HEK293T (cell line): ENCODE measurements around the gene RAB11FIP5.

ENCODE experiments used
- CTCF ChIA-PET: fragments of 350-600 bp; formaldehyde crosslinking; extraction: SDS; loops from one replicate; lab custom pipeline; 2021; ENCODE audit warnings: antibody characterized with exemption, inconsistent platforms; lab: Yijun Ruan, JAX
- POLR2A ChIA-PET: fragments of 350-600 bp; formaldehyde crosslinking; extraction: SDS; loops from one replicate; lab custom pipeline; 2020; ENCODE audit warnings: antibody characterized with exemption, inconsistent platforms; lab: Yijun Ruan, JAX
- DNase-seq: peaks from one replicate; pipeline ENCODE4 v3.0.0; 2012; ENCODE audit warnings: mixed read lengths; ENCODE audit errors: extremely low spot score
- ARNT ChIP-seq: fragments of 450-650 bp; IDR thresholded peaks from 2 replicates; pipeline ENCODE4 v1.6.1; 2017; ENCODE audit warnings: mild to moderate bottlenecking
- BHLHE40 ChIP-seq: fragments of 450-650 bp; IDR thresholded peaks from 2 replicates; pipeline ENCODE4 v1.6.1; 2016; ENCODE audit warnings: mild to moderate bottlenecking, moderate library complexity, borderline replicate concordance
- CTBP1 ChIP-seq: fragments of 450-650 bp; IDR thresholded peaks from 2 replicates; pipeline ENCODE4 v1.6.1; 2016; ENCODE audit warnings: borderline replicate concordance
- ELF4 ChIP-seq: fragments of 450-650 bp; IDR thresholded peaks from 2 replicates; pipeline ENCODE4 v1.6.1; 2017; ENCODE audit warnings: antibody characterized with exemption
- FOXA1 ChIP-seq: fragments of 450-650 bp; IDR thresholded peaks from 2 replicates; pipeline ENCODE4 v1.6.1; 2016; ENCODE audit warnings: mild to moderate bottlenecking
- FOXK2 ChIP-seq: fragments of 450-650 bp; IDR thresholded peaks from 2 replicates; pipeline ENCODE4 v1.6.1; 2016; ENCODE audit warnings: mild to moderate bottlenecking
- FOXM1 ChIP-seq: fragments of 450-650 bp; IDR thresholded peaks from 2 replicates; pipeline ENCODE4 v1.6.1; 2017; ENCODE audit warnings: mild to moderate bottlenecking, borderline replicate concordance
- HDGF ChIP-seq: fragments of 450-650 bp; IDR thresholded peaks from 2 replicates; pipeline ENCODE4 v1.6.1; 2017; ENCODE audit warnings: antibody characterized with exemption, borderline replicate concordance
- L3MBTL2 ChIP-seq: fragments of 450-650 bp; conservative IDR thresholded peaks from 2 replicates; pipeline ENCODE4 v1.6.1; 2016; ENCODE audit warnings: mild to moderate bottlenecking
- LEF1 ChIP-seq: fragments of 450-650 bp; IDR thresholded peaks from 2 replicates; pipeline ENCODE4 v1.6.1; 2017; ENCODE audit warnings: mild to moderate bottlenecking, borderline replicate concordance
- NFRKB ChIP-seq: fragments of 450-650 bp; IDR thresholded peaks from 2 replicates; pipeline ENCODE4 v1.6.1; 2016; ENCODE audit warnings: mild to moderate bottlenecking, moderate library complexity
- SP1 ChIP-seq: fragments of 450-650 bp; IDR thresholded peaks from 2 replicates; pipeline ENCODE4 v1.6.1; 2017
- SUZ12 ChIP-seq: fragments of 450-650 bp; IDR thresholded peaks from 2 replicates; pipeline ENCODE4 v1.6.1; 2016; ENCODE audit warnings: mild to moderate bottlenecking
- TARDBP ChIP-seq: fragments of 450-650 bp; IDR thresholded peaks from 2 replicates; pipeline ENCODE4 v1.6.1; 2016
- ZNF384 ChIP-seq: fragments of 450-650 bp; IDR thresholded peaks from 2 replicates; pipeline ENCODE4 v1.6.1; 2016
- TF ChIP-seq, protein P1 (sequence below): fragments of 450-650 bp; IDR thresholded peaks from 2 replicates; pipeline ENCODE4 v1.6.1; 2016

Gene RAB11FIP5, protein sequence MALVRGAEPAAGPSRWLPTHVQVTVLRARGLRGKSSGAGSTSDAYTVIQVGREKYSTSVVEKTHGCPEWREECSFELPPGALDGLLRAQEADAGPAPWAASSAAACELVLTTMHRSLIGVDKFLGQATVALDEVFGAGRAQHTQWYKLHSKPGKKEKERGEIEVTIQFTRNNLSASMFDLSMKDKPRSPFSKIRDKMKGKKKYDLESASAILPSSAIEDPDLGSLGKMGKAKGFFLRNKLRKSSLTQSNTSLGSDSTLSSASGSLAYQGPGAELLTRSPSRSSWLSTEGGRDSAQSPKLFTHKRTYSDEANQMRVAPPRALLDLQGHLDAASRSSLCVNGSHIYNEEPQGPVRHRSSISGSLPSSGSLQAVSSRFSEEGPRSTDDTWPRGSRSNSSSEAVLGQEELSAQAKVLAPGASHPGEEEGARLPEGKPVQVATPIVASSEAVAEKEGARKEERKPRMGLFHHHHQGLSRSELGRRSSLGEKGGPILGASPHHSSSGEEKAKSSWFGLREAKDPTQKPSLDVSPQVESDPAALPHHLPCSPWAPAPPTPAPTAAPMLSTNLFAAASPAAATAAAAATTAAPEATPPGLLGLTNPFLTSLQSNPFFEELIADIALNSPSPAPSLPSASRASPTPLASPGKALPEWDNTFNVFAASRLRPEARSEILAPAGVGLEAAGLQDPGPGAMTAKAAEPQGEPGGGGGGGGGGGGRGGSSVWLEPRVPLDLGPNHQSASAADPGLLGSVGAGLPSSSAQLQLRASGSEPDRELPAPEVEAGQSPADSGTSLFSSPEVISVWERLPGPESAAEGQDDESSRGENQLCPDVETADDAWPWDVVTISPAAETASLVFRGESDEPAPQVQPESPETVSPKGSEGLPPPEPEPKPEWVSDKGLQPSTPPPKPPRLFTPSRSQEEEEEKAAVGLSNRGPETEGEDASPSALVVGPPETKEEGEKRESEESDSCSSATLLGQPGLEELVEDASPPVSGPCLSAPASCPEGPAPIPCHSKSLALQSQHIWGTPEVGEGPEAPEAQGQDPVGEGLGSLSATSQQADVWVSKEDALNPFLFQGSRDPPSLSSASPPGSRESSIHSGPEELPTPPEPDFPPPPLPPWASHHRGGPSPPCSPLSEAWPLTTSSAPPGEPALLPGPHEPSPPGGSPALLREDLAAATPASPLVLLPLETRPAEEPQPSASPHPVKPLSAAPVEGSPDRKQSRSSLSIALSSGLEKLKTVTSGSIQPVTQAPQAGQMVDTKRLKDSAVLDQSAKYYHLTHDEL (N-terminal part only)

DNA sequence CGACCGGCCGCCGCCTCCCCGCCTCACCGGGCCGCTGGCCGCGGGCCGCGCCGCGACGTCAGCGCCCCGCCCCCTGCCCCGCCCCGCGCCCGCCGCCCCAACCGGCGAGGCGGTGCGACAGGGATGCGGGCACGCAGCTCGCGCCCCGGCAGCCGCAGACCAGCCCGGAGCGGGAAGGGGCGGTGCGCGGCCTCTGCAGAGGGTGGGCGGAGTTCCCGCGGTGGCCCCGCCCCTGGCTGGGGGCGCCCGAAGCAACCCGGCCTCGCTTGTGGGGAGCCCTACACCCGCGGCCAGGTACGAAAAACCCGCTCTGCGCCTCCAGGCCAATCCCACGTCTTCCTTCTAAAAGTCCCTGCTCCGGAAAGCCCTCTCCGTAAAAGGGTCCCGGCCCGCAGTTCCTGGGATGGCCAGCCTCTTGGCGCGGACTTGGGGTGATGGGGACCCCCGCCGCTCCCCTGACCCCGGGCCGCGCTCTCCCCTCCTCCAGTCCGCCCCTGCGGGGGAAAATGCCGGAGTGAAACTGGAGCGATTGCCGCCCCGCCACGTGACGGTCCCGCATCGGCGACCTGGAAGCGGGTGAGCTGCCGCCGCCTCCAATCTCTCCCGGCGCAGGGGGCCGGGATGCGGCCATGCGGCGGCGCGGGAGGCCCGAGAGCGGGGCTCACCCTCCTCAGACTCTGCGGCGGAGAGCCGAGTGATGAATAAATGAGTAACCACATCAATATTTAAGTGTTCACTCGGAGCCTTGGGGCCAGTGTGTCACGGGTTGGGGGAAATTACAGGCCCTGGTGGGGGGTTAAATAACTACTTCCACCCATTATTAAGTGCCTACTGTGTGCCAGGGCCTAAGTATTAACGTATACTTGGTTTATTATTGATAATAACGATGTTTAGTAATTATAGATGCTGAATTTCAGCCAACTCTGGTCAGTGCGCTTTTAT lies at the start of gene RAB11FIP5:
RAB11FIP5 (minus strand) TSS at position 36 of the 942 bp plus-strand sequence. CDS start 171 bp downstream, outside the sequence.
- POLR2A ChIA-PET = interaction anchor here (0.9 to 1.9 kb wide), 4 partner anchors 14 to 63 kb away, joined by 3 to 5 read pairs (median 4); partner anchors contain the start of gene SFXN5

DNA sequence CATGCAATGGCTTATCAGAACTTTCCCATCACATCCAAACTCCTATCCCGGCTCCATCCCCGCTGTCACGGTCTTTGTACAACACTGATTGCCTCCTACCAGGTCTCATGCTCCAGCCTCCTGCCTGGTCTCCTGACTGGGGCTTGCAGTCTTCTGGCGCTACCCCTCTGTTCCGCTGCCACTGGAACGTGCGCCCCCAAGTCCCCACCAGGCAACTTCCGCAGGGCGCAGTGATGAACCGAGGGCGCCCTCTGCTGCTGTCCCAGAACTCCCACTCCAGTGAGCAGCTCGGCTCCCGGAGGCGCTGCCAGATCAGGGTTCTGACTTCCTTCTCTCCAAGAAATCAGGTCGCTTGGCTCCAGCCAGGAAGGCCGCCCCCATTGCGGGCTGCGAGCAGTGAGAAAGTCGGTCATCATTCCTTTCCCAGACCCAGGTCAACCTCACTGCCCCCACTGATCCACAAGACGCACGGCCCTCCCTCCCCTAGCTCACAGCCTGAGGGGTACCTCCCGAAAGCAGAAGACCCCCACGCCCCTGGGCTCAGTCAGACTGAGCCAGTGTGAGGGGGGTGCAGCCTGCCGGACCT lies 43.9 kb upstream of the RAB11FIP5 start:
- POLR2A ChIA-PET = no interaction called here
- peak; percentile 76 for DNase-seq
- CTCF ChIA-PET = interaction anchor here (0.5 to 2.2 kb wide), 13 partner anchors 18 to 496 kb away, joined by 3 to 37 read pairs (median 4); no protein-coding TSS in a partner anchor
- TF ChIP-seq HDGF (no peak), FOXK2 (no peak), SUZ12 (no peak)

More for the DNA sequence above, at the start of gene RAB11FIP5:
- TF ChIP-seq TARDBP (no peak), L3MBTL2 (peak; percentile 78)
- CTCF ChIA-PET = interaction anchor here (1.0 kb wide), 1 partner anchor 44 kb away, joined by 6 read pairs; no protein-coding TSS in a partner anchor
- DNase-seq = peak; percentile 86

DNA sequence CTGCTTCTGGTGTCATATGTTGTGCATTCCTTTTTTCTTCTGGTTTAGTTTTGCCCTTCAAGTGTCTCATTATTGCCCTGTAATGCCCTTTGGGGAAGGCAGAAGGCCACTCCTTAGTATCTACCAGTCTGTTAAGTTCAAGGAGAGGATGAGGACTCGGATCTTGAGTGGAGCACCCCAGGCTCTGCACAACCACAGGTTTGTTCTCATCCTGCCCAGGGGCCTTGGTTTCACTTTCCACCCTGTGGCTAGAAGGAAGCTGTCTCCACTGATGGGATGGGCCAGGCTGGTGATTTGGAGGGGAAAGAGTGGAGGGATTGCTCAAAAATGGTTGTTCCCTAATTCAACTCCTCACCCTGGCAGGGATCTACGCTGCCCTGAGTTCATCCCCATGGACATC lies 30.2 kb upstream of the RAB11FIP5 start:
- no peak for DNase-seq
- TF ChIP-seq, protein P1, sequence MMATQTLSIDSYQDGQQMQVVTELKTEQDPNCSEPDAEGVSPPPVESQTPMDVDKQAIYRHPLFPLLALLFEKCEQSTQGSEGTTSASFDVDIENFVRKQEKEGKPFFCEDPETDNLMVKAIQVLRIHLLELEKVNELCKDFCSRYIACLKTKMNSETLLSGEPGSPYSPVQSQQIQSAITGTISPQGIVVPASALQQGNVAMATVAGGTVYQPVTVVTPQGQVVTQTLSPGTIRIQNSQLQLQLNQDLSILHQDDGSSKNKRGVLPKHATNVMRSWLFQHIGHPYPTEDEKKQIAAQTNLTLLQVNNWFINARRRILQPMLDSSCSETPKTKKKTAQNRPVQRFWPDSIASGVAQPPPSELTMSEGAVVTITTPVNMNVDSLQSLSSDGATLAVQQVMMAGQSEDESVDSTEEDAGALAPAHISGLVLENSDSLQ = no peak
- TF ChIP-seq FOXM1 (no peak), TARDBP (no peak), BHLHE40 (no peak), LEF1 (no peak), SP1 (no peak), HDGF (no peak), ZNF384 (no peak), SUZ12 (no peak), NFRKB (no peak), L3MBTL2 (no peak), ELF4 (no peak), FOXA1 (no peak), CTBP1 (no peak), ARNT (no peak), FOXK2 (no peak)
- ChIA-PET CTCF (no interaction called here), POLR2A (no interaction called here)

DNA sequence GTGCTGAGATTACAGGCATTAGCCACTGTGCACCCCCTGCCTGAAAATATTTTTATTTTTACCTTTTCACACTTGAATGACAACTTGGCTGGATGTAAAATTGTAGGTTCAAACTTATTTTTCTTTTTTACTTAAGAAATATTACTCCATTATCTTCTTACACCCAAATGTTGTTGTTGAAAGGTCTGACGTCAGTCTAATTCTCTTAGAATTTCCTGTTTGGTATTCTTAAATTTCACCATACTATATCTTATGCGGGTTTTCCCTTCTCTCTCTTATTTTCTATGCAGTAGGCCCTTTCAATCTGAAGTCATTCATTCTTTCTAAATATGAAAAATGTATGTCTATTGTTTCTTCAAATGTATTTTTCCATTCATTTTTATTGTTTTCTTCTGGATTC lies 29.1 kb upstream of the RAB11FIP5 start:
- no peak for DNase-seq
- ChIA-PET POLR2A (no interaction called here), CTCF (interaction anchor here (0.9 kb wide), 1 partner anchor 35 kb away, joined by 3 read pairs; no protein-coding TSS in a partner anchor)
- TF ChIP-seq, protein P1 = no peak
- TF ChIP-seq LEF1 (no peak), TARDBP (no peak), CTBP1 (no peak), ELF4 (no peak), NFRKB (no peak), FOXA1 (no peak), FOXK2 (no peak), FOXM1 (no peak), SP1 (no peak), ZNF384 (no peak)

DNA sequence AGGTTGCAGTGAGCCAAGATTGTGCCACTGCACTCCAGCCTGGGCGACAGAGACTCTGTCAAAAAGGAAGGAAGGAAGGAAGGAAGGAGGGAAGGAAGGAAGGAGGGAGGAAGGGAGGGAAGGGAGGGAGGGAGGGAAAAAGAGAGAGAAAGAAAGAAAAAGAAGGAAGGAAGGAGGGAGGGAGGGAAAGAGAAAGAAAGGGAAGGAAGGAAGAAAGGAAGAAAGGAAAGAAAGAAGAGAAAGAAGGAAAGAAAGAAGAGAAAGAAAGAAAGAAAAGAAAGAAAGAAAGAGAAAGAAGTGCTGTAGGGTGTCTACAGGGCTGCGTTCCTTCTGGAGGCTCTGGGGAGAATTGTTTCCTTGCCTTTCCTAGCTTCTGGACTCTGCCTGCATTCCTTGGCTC lies 22.5 kb upstream of the RAB11FIP5 start:
- ChIA-PET CTCF (no interaction called here), POLR2A (no interaction called here)
- DNase-seq = no peak
- no peak for TF ChIP-seq SUZ12
- no peak for TF ChIP-seq FOXK2
- TF ChIP-seq LEF1 = no peak
- no peak for TF ChIP-seq FOXA1
- TF ChIP-seq, protein P1 = no peak
- TF ChIP-seq ELF4 = no peak
- TF ChIP-seq L3MBTL2 = no peak
- no peak for TF ChIP-seq ZNF384
- no peak for TF ChIP-seq CTBP1
- no peak for TF ChIP-seq FOXM1
- TF ChIP-seq HDGF = no peak
- TF ChIP-seq TARDBP = no peak
- no peak for TF ChIP-seq NFRKB
- TF ChIP-seq BHLHE40 = no peak
- no peak for TF ChIP-seq SP1
- no peak for TF ChIP-seq ARNT
